Caco-2 (cell line): ENCODE data around the gene TRIM59. TPM values are rescaled to one million over a fixed set of nuclear protein-coding genes. Genes with fewer than 3 reads are reported as not detected.

Experiments used
- Bru-seq: library from RNA; stranded (reverse); fragments of 400-500 nt; gene quantifications from one replicate; lab custom pipeline; 2021; lab: Mats Ljungman, UMichigan
- BruChase-seq, 2 experiments: library from RNA; stranded (reverse); fragments of 400-500 nt; gene quantifications; one replicate each; lab custom pipeline; 2021; lab: Mats Ljungman, UMichigan
- BruUV-seq: library from RNA; stranded (reverse); fragments of 400-500 nt; replicated peaks from 2 replicates; lab custom pipeline; 2021; lab: Mats Ljungman, UMichigan
- CTCF ChIA-PET: fragments of 300-600 bp; sonication (Branson Sonifier 250); formaldehyde crosslinking; loops from one replicate; lab custom pipeline; 2022; ENCODE audit warnings: antibody characterized with exemption; lab: Charles Lee
- POLR2A ChIA-PET: fragments of 300-600 bp; sonication (Branson Sonifier 250); formaldehyde crosslinking; loops from one replicate; lab custom pipeline; 2022; ENCODE audit warnings: antibody characterized with exemption; lab: Charles Lee
- DNase-seq, 2 experiments: peaks; one replicate each; pipeline versions ENCODE4 v3.0.0 to v3.0.0-alpha.2; 2020 to 2022
- H3K27me3 ChIP-seq: replicated peaks from 2 replicates; pipeline ENCODE4 v1.6.0; 2011; ENCODE audit warnings: low read length; ENCODE audit not compliant: control insufficient read depth, insufficient read depth
- H3K36me3 ChIP-seq: 2 replicates; pipeline ENCODE4 v1.5.1; 2011; ENCODE audit warnings: low read length; ENCODE audit not compliant: control insufficient read depth, insufficient read depth
- H3K4me1 ChIP-seq: fragments of 250-450 bp; sonication (Bioruptor Pico); 2 replicates; pipeline ENCODE4 v1.5.1; 2020; ENCODE audit warnings: mild to moderate bottlenecking
- H3K4me3 ChIP-seq: 2 replicates; pipeline ENCODE4 v1.5.1; 2011; ENCODE audit warnings: low read depth, mild to moderate bottlenecking, control low read depth, low read length
- H3K9me3 ChIP-seq: fragments of 250-450 bp; sonication (Bioruptor Pico); 2 replicates; pipeline ENCODE4 v1.5.1; 2020; ENCODE audit warnings: mild to moderate bottlenecking, moderate library complexity
- H3K27ac Mint-ChIP-seq: one replicate; pipeline ENCODE4 v1.8.0; 2022; ENCODE audit warnings: mixed read lengths; ENCODE audit not compliant: unreplicated experiment
- H3K27me3 Mint-ChIP-seq: one replicate; pipeline ENCODE4 v1.8.0; 2022; ENCODE audit warnings: mixed read lengths; ENCODE audit not compliant: insufficient read depth, unreplicated experiment
- H3K36me3 Mint-ChIP-seq: one replicate; pipeline ENCODE4 v1.8.0; 2022; ENCODE audit warnings: mild to moderate bottlenecking, mixed read lengths; ENCODE audit not compliant: insufficient read depth, unreplicated experiment
- H3K4me1 Mint-ChIP-seq: one replicate; pipeline ENCODE4 v1.8.0; 2022; ENCODE audit warnings: low read depth, mixed read lengths; ENCODE audit not compliant: unreplicated experiment
- H3K4me3 Mint-ChIP-seq: one replicate; pipeline ENCODE4 v1.8.0; 2022; ENCODE audit warnings: mild to moderate bottlenecking, moderate library complexity, mixed read lengths; ENCODE audit not compliant: unreplicated experiment
- H3K9me3 Mint-ChIP-seq: one replicate; pipeline ENCODE4 v1.8.0; 2022; ENCODE audit warnings: mixed read lengths; ENCODE audit not compliant: unreplicated experiment
- CTCF ChIP-seq, 2 experiments: fragments of 200-600 bp in 1 of 2; IDR thresholded peaks; 1 replicate in 1 of 2; 2 replicates in 1 of 2; pipeline versions ENCODE4 v1.5.1 to v1.8.0; 2011 to 2022; ENCODE audit warnings: antibody characterized with exemption in 1 of 2, control low read depth in 1 of 2, inconsistent platforms in 1 of 2, low read depth in 1 of 2, low read length in 1 of 2, mild to moderate bottlenecking in 1 of 2, moderate library complexity in 1 of 2; ENCODE audit not compliant: insufficient read depth in 1 of 2, severe bottlenecking in 1 of 2, unreplicated experiment in 1 of 2
- intact Hi-C: fragments of 100-400 bp; cut with micrococcal nuclease; formaldehyde crosslinking; loops from one replicate; pipeline ENCODE4 v1.10.0; 2022; ENCODE audit not compliant: unreplicated experiment
- long read RNA-seq: library from polyadenylated mRNA; stranded (forward); transcript quantifications from one replicate; pipeline ENCODE4 v2.0.0, GENCODE V29; 2022
- total RNA-seq: library from RNA; stranded (reverse); gene quantifications from 2 replicates; pipeline ENCODE4 v1.2.3, GENCODE V29; 2022

Gene TRIM59
- total RNA-seq (3.8 and 4.5 TPM in 2 replicates), Bru-seq, nascent RNA (percentile 55 among the genes with signal in this experiment), BruChase-seq, experiment 1, labeled RNA remaining after a 2-hour chase (percentile 71 among the genes with signal in this experiment), BruChase-seq, experiment 2, labeled RNA remaining after a 6-hour chase (percentile 54 among the genes with signal in this experiment)
- long read RNA-seq: 0 reads

- Histone ChIP-seq H3K4me1 (0 out of 2 replicates have a peak, but pooled peaks cover 5% of the 10 kb centered on the region), H3K9me3 (no peaks in the 10 kb centered on the region), H3K36me3 (no peaks in the 10 kb centered on the region), H3K27me3 (no peaks in the 10 kb centered on the region), H3K4me3 (peak within 1 kb of the TSS; percentile 43)
- TF ChIP-seq CTCF (IDR thresholded peaks at IDR 0.05; ENCODE audit: insufficient read depth in 1 of 2, low read depth in 1 of 2, low read length in 1 of 2, severe bottlenecking in 1 of 2, unreplicated experiment in 1 of 2): no peak
- peaks cover 9% of the 10 kb centered on the region for H3K36me3 Mint-ChIP-seq
- no peaks in the 10 kb centered on the region for H3K27me3 Mint-ChIP-seq
- POLR2A ChIA-PET: interaction anchor here (0.6 kb wide), 1 partner anchor 50 kb away, joined by 3 read pairs; no protein-coding TSS in a partner anchor
- intact Hi-C loops: loop anchor here (2.0 kb wide), 1 partner anchor 37 kb away; no protein-coding TSS in a partner anchor
- H3K4me1 Mint-ChIP-seq: no peaks in the 10 kb centered on the region
- BruUV-seq: no TSS peak
- H3K27ac Mint-ChIP-seq: peak within 1 kb of the TSS; percentile 93
- CTCF ChIA-PET: no interaction called here
- H3K9me3 Mint-ChIP-seq: no peaks in the 10 kb centered on the region
- peak; percentile 76 to 89 for DNase-seq
- peak within 1 kb of the TSS; percentile 94 for H3K4me3 Mint-ChIP-seq
Measured at GRCh38 chr3:160449636-160450598, at the start of gene TRIM59. TRIM59 (minus strand) TSS chr3:160449786; CDS start chr3:160439183, 10,603 bp downstream.

- H3K4me3 ChIP-seq: no peak overlapping the region
- Mint-ChIP-seq H3K27ac (no peak overlapping the region), H3K9me3 (no peaks in the 10 kb centered on the region), H3K36me3 (peaks cover 43% of the 10 kb centered on the region), H3K27me3 (no peaks in the 10 kb centered on the region), H3K4me1 (no peaks in the 10 kb centered on the region), H3K4me3 (no peak overlapping the region)
- H3K36me3 ChIP-seq: no peaks in the 10 kb centered on the region; the same call in 1 of the 2 replicates
- DNase-seq: no peak
- no peaks in the 10 kb centered on the region for H3K9me3 ChIP-seq
- POLR2A ChIA-PET: no interaction called here
- BruUV-seq: no TSS peak
- CTCF ChIA-PET: no interaction called here
- no peak for TF ChIP-seq CTCF (IDR thresholded peaks at IDR 0.05; ENCODE audit: insufficient read depth in 1 of 2, low read depth in 1 of 2, low read length in 1 of 2, severe bottlenecking in 1 of 2, unreplicated experiment in 1 of 2)
- H3K27me3 ChIP-seq: no peaks in the 10 kb centered on the region
- no peaks in the 10 kb centered on the region for H3K4me1 ChIP-seq
- intact Hi-C loops: no loop called here
Measured at GRCh38 chr3:160498202-160498601, 48.6 kb upstream of the TRIM59 start.

- POLR2A ChIA-PET: no interaction called here
- Histone ChIP-seq H3K9me3 (no peaks in the 10 kb centered on the region), H3K36me3 (no peaks in the 10 kb centered on the region), H3K4me3 (no peak overlapping the region), H3K27me3 (no peaks in the 10 kb centered on the region), H3K4me1 (no peaks in the 10 kb centered on the region)
- H3K36me3 Mint-ChIP-seq: no peaks in the 10 kb centered on the region
- H3K27ac Mint-ChIP-seq: no peak overlapping the region
- no peak for DNase-seq
- no peaks in the 10 kb centered on the region for H3K27me3 Mint-ChIP-seq
- no peaks in the 10 kb centered on the region for H3K4me1 Mint-ChIP-seq
- intact Hi-C loops: no loop called here
- no peak for TF ChIP-seq CTCF (IDR thresholded peaks at IDR 0.05; ENCODE audit: insufficient read depth in 1 of 2, low read depth in 1 of 2, low read length in 1 of 2, severe bottlenecking in 1 of 2, unreplicated experiment in 1 of 2)
- H3K4me3 Mint-ChIP-seq: no peak overlapping the region
- CTCF ChIA-PET: no interaction called here
- H3K9me3 Mint-ChIP-seq: no peaks in the 10 kb centered on the region
- BruUV-seq: no TSS peak
Measured at GRCh38 chr3:160490166-160490565, 40.6 kb upstream of the TRIM59 start.
